Measurements from ENCODE around the gene CPNE5. TPM values are rescaled to one million over a fixed set of nuclear protein-coding genes. Genes with fewer than 3 reads are reported as not detected.

CPNE5 gene
- total RNA-seq, 4 donors from 2014 or later, result 0.23 to 1.1 (median 0.81) TPM; not detected in 1

DNA sequence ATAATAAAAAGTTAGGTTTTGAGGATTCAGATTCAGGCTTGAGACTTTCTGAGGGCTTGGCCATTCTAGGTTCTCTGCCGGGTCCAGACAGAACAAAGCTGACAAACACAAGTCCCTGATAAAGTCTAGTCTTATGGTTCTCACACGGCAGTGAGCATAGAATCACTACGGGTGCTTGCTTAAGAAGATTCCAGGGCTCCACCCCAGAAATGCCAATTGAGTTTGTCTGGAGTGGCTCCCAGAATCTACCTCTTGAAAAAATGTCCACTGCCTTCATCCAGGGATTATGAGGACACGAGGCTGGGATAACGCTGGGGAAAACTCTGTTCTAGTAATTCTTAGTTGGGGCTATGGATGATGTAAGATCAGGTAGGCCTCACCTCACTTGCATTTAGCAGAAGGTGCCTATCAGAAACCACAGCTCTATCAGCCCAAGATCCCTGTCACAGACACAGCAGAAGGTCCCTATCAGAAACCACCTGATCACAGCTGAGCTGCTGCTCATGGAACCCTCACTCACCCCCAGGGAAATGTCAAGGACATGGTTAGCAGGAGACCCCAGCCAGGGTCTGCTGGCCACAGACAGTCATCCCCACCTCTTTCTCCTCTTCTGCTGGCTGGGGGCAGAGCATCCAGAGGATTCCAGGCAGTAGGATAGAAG, 89.3 kb downstream of the CPNE5 start:
- intact Hi-C loops (cut with DNase I; ENCODE audit: low total_unique reads), result loop anchor here (10.0 kb wide), 1 partner anchor 125 kb away; no protein-coding TSS in a partner anchor
- no peak overlapping the region for H3K4me3 ChIP-seq (ENCODE audit: low read depth, poor library complexity, severe bottlenecking)
- no peak for DNase-seq (ENCODE audit: low spot score in 2 of 2)
- 74 to 83% methylated on average over 5 of the region's 5 CpGs for WGBS, 2 donors
- TF ChIP-seq, protein P1, sequence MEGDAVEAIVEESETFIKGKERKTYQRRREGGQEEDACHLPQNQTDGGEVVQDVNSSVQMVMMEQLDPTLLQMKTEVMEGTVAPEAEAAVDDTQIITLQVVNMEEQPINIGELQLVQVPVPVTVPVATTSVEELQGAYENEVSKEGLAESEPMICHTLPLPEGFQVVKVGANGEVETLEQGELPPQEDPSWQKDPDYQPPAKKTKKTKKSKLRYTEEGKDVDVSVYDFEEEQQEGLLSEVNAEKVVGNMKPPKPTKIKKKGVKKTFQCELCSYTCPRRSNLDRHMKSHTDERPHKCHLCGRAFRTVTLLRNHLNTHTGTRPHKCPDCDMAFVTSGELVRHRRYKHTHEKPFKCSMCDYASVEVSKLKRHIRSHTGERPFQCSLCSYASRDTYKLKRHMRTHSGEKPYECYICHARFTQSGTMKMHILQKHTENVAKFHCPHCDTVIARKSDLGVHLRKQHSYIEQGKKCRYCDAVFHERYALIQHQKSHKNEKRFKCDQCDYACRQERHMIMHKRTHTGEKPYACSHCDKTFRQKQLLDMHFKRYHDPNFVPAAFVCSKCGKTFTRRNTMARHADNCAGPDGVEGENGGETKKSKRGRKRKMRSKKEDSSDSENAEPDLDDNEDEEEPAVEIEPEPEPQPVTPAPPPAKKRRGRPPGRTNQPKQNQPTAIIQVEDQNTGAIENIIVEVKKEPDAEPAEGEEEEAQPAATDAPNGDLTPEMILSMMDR (IDR thresholded peaks at IDR 0.05), result no peak

DNA sequence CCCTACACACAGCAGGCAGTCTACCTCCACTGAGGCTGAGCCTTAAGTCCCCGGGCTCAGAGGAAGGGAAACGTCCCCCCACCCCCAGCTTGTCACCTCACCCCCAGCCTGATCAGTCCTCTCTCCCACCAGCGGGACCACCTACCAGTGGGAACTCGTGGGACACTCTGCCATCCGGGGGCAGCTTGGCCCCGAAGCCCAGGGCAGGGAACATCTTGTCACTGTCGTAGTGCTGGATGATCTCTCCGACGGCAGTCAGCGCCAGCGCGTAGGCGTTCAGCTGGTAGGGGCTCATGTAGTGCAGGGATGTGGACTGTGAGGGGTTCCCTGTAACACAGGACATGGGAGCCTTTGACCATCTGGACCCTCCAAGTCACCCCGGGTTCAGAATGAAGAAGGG, 93.0 kb downstream of the CPNE5 start:
- TF ChIP-seq POLR2A (IDR thresholded peaks at IDR 0.05), result no peak
- TF ChIP-seq, protein P1 (IDR thresholded peaks at IDR 0.05), result no peak
- 73 to 97% methylated on average over 6 to 14 of the region's 14 CpGs for WGBS, 2 donors
- H3K4me3 ChIP-seq (ENCODE audit: low read depth, poor library complexity, severe bottlenecking), result no peak overlapping the region
- intact Hi-C loops (cut with DNase I; ENCODE audit: low total_unique reads), result no loop called here
- no peak for DNase-seq (ENCODE audit: low spot score in 2 of 2)

DNA sequence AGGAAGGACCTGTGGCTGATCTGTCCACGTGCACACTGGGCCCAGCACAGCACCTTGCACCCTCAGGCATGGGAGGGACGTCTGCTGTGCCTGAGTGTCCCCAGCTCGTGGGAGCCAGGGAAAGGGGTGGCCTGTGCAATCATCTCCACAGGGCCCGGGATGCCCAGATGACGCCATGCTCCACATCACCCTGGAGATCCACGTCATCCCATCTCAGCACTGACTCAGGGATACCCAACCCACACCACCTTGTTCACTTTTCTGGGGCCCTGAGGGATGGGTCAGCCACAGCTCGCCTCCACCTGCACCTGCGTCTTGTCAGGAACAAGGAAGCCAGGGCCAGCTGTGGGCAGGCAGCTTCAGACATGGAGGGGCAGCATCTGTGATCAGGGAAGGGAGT, 93.4 kb downstream of the CPNE5 start:
- intact Hi-C loops (cut with DNase I; ENCODE audit: low total_unique reads), result no loop called here
- WGBS, 2 donors, result 72 to 75% methylated on average over 8 of the region's 8 CpGs
- no peak for DNase-seq (ENCODE audit: low spot score in 2 of 2)
- TF ChIP-seq, protein P1 (IDR thresholded peaks at IDR 0.05), result no peak
- no peak for TF ChIP-seq POLR2A (IDR thresholded peaks at IDR 0.05)
- H3K4me3 ChIP-seq (ENCODE audit: low read depth, poor library complexity, severe bottlenecking), result no peak overlapping the region

DNA sequence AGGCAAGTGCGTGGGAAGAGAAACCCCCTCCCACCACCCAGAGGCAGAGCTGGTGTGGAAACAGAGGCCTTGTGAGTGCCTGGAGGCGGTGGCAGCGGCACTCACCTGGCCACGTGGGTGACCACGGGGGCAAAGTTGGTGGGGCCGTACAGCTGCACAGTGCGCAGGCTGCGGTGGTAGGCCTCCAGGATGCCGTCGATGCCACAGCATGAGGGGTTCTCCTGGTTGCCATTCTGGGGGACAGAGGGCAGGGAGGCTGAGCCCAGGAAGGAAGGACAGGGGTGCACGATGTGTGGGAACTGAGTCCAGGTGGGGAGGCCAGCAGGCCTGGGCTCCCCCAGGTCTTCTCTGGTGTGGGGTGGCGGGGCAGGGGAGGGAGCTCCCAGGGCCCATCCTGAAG, 94.0 kb downstream of the CPNE5 start:
- TF ChIP-seq POLR2A (IDR thresholded peaks at IDR 0.05), result no peak
- TF ChIP-seq, protein P1 (IDR thresholded peaks at IDR 0.05), result no peak
- DNase-seq (ENCODE audit: low spot score in 2 of 2), result no peak
- intact Hi-C loops (cut with DNase I; ENCODE audit: low total_unique reads), result no loop called here

DNA sequence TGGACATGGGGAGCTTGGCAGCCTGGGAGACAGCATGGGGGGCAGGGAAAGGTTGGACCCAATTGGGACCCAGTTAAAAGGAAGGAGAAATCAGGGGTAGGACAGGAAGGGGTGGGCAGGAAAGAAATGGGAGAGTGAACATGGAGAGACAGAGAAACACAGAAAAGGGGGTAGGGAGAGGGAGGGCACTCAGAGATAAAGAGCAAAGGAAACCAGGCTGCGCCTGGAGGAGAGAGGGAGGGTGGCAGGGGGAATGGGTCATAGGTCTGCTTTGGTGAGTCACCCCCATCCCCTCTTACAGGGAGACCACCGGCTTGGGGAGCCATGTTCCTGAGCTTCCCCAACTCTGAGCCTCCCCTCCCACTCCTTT, 95.0 kb downstream of the CPNE5 start:
- no peak overlapping the region for H3K4me3 ChIP-seq (ENCODE audit: low read depth, poor library complexity, severe bottlenecking)
- no peak for TF ChIP-seq POLR2A (IDR thresholded peaks at IDR 0.05)
- TF ChIP-seq, protein P1 (IDR thresholded peaks at IDR 0.05), result no peak
- DNase-seq (ENCODE audit: low spot score in 2 of 2), result no peak
- 51 to 84% methylated on average over 2 of the region's 2 CpGs for WGBS, 2 donors
- intact Hi-C loops (cut with DNase I; ENCODE audit: low total_unique reads), result no loop called here

More for the DNA sequence above, 94.0 kb downstream of the CPNE5 start:
- 89 to 92% methylated on average over 12 of the region's 12 CpGs for WGBS, 2 donors
- no peak overlapping the region for H3K4me3 ChIP-seq (ENCODE audit: low read depth, poor library complexity, severe bottlenecking)
